H7 (cell line): Measurements from ENCODE around the gene ETDA. TPM values are rescaled to one million over a fixed set of nuclear protein-coding genes. Genes with fewer than 3 reads are reported as not detected.
"Not testable (repeated sequence)": the region's sequence is repeated elsewhere in the genome, so short reads cannot be mapped to it uniquely, and the experiment has no call there.

Source experiments
- DNase-seq: peaks from one replicate; pipeline ENCODE4 v3.0.0; 2012
- H3K27me3 ChIP-seq: 2 replicates; pipeline ENCODE4 v1.6.0; 2011; ENCODE audit warnings: mild to moderate bottlenecking, low read length; ENCODE audit not compliant: control insufficient read depth, insufficient read depth
- H3K36me3 ChIP-seq: replicated peaks from 2 replicates; pipeline ENCODE4 v1.5.1; 2011; ENCODE audit warnings: low read length; ENCODE audit not compliant: control insufficient read depth, insufficient read depth
- H3K4me3 ChIP-seq: 2 replicates; pipeline ENCODE4 v1.5.1; 2011; ENCODE audit warnings: low read depth, mild to moderate bottlenecking, control low read depth, low read length, moderate library complexity; ENCODE audit not compliant: insufficient read depth
- total RNA-seq: library from RNA; depleted of rRNA; stranded (reverse); fragments of >200 nt; shearing (Covaris generic); gene quantifications from 2 replicates; pipeline ENCODE4 v1.2.3, GENCODE V29; 2014; rRNA removed

Gene ETDA
- total RNA-seq, result not detected in 2 replicates

DNA sequence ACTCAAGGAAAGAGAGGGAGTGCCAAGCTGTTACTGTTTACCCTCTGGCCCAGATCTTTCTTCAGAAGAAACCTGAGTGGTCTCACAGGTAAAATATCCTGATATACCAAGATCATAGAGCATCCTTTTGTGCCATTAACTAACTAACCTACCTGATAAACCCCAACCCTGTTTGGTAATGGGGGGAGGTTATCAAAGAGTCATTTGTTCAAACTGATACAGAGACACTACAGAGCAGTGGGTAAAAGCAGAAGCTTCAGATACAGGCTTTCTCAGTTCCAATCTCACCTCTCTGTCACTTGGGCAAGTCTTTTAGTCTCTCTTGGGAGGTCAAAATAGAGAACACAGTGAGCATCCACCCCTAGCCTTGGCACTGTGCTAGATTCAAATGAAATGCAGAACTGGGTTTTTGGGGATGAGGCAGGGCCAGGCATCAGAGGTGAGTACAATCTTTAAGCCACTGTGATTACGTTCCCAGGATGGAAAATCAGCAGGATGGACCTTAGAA, at the start of gene ETDA:
Gene ETDA (plus strand): TSS at position 51 of the 508 bp plus-strand sequence. CDS start 1,216 bp downstream, outside the sequence.
- H3K36me3 ChIP-seq, H3K27me3 ChIP-seq, DNase-seq, H3K4me3 ChIP-seq: not testable (repeated sequence)

DNA sequence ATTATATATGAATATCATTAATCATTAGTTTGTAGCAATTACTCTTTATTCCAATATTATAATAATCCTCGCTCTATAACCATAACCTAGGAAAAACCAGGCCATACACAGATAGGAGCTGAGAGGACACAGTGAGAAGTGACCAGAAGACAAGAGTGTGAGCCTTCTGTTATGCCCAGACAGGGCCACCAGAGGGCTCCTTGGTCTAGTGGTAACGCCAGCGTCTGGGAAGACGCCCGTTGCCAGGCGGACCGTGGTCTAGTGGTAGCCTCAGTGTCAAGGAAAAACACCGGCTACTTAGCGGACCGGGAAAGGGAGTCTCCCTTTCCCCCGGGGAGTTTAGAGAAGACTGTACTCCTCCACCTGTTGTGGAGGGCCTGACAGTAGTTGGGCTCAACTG, 45.4 kb upstream of the ETDA start:
- not testable (repeated sequence) for H3K4me3 ChIP-seq, H3K36me3 ChIP-seq, DNase-seq, H3K27me3 ChIP-seq

DNA sequence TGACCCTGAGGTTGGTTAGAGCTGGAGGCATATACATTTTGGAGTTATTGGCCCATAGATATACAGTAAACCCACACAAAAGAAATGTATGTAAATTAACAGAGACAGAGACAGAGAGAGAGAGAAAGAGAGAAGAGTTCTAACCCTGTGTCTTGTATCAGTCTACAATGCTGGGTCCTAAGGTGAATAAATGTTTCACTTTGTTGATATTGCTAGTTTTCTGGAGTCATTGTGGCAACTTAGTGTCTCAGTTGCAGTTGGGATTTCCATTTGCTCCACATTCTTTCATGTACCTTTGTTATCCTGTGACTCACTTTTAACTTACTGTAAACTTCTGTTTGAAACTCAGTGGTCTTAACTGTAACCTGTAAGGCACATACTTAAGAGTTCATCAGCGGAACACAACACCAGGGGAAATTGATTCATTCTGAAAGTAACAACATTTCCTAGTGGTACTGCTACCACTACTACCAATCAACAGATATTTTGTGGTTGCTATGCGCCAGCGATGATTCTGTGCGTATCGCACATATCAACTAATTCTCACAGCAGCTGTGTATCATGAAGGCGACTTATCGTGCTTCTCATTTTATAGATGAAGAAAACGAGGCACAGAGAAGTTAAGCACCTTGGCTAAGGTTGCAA, 38.5 kb upstream of the ETDA start:
- no peaks in the 10 kb centered on the region; the same call in 1 of the 2 replicates for H3K27me3 ChIP-seq
- H3K4me3 ChIP-seq, result no peak overlapping the region
- no peaks in the 10 kb centered on the region for H3K36me3 ChIP-seq
- no peak for DNase-seq

DNA sequence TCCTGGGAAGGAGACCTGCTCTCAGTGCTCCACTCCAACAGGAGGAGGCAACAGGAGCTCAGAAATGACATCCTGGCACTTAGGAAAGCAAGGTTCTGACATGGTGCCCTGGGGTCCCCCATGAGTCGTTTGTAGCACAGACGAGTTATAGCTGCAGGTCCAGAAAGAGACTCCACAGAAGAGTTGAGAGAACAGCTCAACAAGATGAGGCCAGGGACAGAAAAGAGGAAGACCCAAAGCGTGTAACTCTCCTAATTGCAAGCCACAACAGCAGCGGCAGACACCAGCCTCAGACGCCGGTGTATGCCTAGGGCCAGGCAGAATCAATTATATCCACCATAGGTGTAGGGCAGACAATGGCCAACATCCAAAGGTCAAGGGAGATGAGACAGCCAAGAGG, 5.9 kb upstream of the ETDA start:
- H3K4me3 ChIP-seq, DNase-seq, H3K27me3 ChIP-seq, H3K36me3 ChIP-seq: not testable (repeated sequence)

DNA sequence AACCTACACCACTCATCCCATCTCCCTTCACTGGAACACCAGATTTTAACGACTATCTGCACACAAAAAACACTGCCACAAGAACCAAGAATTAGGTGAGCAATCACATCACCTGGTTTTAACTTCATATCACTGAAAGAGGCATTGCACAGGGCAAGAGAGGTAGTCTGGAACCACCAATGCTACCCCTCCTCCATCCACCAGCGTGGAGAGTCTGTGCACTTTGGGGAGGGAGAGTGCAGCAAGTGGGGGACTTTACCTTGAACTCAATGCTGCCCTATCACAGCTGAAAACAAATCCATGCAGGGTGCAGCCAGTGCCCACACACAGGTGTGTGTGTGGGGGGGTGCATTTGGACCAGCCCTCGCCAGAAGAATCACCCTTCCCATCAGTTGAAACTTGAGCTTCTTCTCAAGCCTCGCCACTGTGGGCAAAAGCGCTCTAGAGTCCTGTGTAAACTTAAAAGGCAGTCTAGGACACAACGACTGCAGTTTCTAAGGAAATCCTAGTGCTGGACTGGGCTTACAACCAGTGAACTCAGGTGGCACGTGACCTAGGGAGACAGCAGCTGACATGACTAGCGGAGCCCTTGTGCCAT, 4.3 kb downstream of the ETDA start:
- not testable (repeated sequence) for H3K4me3 ChIP-seq, H3K27me3 ChIP-seq, H3K36me3 ChIP-seq, DNase-seq

DNA sequence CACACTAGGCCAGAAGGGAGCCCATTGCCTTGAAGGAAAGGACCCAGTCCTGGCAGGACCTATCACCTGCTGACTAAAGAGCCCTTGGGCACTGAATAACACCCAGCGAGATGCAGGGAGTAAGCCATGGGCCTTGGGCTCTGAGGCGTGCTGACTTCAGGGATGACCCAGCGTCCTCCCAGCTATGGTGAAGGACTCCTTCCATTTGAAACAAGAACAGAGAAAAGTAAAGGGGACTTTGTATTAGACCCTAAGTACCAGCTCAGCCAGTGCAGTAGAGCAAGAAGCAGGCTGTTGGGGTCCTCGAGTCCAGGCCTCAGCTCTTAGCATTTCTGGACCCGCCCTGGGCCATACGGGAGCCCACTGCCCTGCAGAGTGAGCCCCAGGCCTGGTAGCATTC, 5.1 kb downstream of the ETDA start:
- DNase-seq, result no peak
- H3K4me3 ChIP-seq, result no peak overlapping the region

DNA sequence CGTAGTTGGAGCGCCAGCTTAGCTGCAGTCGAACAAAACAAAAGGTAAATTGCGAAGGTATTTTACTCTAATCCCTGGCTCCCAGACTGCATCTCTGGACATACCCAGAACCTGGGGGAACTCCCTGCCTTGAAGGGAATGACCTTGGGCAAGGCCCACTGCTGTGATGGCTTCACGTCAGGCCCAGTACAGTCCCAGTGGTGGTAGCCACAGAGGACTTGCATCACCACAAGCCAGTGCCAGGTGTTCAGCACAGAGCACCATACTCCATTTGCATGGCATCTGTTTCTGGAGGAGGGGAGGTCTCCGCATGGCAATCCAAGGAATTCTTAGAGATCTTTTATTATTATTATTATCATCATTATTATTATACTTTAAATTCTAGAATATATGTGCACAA, 5.6 kb downstream of the ETDA start:
- H3K27me3 ChIP-seq, result no peaks in the 10 kb centered on the region
- no peaks in the 10 kb centered on the region for H3K36me3 ChIP-seq
- no peak for DNase-seq
- H3K4me3 ChIP-seq, result no peak overlapping the region

More for the DNA sequence above, 5.1 kb downstream of the ETDA start:
- Histone ChIP-seq H3K36me3 (no peaks in the 10 kb centered on the region), H3K27me3 (no peaks in the 10 kb centered on the region)

DNA sequence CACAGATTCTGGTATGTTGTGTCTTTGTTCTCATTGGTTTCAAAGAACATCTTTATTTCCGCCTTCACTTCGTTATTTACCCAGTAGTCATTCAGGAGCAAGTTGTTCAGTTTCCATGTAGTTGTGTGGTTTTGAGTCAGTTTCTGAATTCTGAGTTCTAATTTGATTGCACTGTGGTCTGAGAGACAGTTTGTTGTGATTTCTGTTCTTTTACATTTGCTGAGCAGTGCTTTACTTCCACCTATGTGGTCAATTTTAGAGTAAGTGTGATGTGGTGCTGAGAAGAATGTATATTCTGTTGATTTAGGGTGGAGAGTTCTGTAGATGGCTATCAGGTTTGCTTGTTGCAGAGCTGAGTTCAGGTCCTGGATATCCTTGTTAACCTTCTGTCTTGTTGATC, 9.1 kb downstream of the ETDA start:
- not testable (repeated sequence) for DNase-seq, H3K4me3 ChIP-seq, H3K36me3 ChIP-seq

DNA sequence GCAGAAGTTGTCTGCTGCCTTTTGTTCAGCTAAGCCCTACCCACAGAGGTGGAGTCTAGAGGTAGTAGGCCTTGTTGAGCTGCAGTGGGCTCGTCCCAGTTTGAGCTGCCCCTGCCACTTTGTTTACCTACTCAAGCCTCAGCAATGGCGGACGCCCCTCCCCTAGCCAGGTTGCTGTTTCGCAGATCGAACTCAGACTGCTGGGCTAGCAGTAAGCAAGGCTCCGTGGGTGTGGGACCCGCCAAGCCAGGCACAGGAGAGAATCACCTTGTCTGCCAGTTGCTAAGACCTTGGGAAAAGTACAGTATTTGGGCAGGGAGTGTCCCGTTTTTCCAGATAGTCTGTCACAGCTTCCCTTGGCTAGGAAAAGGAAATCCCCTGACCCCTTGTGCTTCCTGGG, 11.5 kb downstream of the ETDA start:
- not testable (repeated sequence) for H3K36me3 ChIP-seq, H3K27me3 ChIP-seq, DNase-seq, H3K4me3 ChIP-seq

More for the DNA sequence above, 9.1 kb downstream of the ETDA start:
- H3K27me3 ChIP-seq, result not testable (repeated sequence)

DNA sequence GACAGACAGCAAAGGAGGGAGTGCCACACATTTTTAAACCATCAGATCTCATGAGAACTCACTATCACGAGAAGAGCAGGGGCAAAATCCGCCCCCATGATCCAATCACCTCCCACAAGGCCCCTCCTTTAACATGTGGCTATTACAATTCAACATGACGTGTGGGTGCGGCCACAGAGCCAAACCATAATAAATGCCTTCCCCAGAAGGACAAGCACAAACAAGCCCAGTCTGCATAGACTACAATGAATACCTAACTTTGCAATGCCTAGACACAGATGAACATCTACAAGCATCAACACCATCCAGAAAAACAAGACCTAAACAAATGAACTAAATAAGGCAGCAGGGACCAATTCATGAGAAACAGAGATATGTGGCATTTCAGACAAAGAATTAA, 12.3 kb downstream of the ETDA start:
- Histone ChIP-seq H3K4me3 (no peak overlapping the region), H3K27me3 (no peaks in the 10 kb centered on the region), H3K36me3 (no peaks in the 10 kb centered on the region)
- no peak for DNase-seq

DNA sequence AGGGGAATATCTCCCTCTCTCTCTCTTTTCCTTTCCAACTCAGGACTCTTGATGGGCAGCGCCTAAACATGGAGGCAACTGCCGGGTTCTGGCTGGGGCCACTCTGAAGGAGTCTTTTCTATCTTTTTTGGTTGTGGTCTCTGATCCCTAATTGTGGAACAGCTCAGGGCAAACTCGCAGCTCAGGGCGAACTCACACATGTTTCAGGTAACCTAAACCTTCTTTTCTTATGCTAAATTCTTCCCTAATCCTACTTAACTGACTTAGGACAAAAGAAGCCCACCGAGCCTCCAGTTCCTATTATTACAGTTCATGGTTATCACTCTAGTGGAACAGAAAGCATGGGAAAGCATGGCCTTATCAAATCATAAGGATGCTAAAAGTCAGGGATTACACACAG, 21.3 kb downstream of the ETDA start:
- Histone ChIP-seq H3K36me3 (no peaks in the 10 kb centered on the region), H3K27me3 (no peaks in the 10 kb centered on the region), H3K4me3 (no peak overlapping the region)
- peak; percentile 24 for DNase-seq

DNA sequence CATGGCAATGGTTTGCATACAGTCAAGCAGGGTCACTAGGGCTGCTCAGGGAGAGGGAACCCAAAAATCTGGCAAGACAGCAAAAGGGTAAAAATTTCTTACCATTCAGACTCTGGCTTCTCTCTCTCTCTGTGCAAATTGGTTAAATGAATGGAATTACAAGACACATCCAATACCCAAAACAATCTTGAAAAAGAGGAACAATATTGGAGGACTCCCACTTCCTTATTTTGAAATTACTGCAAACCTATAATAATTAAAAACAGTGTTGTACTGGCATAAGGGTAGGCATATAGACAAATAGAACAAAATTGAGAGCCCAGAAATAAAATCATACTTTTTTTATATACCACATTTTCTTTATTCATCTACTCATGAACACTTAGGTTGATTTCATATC, 24.1 kb downstream of the ETDA start:
- DNase-seq, result no peak
- Histone ChIP-seq H3K27me3 (no peaks in the 10 kb centered on the region), H3K4me3 (no peak overlapping the region), H3K36me3 (no peaks in the 10 kb centered on the region)

DNA sequence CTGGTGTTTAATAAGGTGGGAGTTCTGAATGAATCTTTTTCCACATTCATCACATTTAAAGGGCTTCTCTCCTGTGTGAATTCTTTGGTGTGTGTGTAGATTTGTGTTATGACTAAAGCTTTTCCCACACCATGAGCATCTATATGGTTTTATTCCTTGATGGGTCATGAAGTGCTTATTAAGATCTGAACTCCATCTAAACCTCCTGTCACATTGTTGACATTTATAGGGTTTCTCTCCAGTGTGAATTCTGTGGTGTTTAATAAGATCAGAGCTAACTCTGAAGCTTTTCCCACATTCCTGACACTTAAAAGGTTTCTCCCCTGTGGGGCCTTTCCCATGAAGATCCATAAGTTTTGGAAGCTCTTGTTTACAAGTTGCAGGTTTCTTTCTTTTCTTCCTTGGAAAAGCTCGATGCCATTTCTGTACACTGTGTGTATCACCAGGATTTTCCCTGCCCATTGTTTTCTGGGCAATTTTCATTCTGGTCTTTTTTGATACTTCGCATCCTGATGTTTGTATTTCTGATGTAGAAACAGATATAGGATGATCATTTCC, 35.5 kb downstream of the ETDA start:
- no peak for DNase-seq
- no peaks in the 10 kb centered on the region for H3K27me3 ChIP-seq
- H3K36me3 ChIP-seq, result no peaks in the 10 kb centered on the region
- no peak overlapping the region for H3K4me3 ChIP-seq

DNA sequence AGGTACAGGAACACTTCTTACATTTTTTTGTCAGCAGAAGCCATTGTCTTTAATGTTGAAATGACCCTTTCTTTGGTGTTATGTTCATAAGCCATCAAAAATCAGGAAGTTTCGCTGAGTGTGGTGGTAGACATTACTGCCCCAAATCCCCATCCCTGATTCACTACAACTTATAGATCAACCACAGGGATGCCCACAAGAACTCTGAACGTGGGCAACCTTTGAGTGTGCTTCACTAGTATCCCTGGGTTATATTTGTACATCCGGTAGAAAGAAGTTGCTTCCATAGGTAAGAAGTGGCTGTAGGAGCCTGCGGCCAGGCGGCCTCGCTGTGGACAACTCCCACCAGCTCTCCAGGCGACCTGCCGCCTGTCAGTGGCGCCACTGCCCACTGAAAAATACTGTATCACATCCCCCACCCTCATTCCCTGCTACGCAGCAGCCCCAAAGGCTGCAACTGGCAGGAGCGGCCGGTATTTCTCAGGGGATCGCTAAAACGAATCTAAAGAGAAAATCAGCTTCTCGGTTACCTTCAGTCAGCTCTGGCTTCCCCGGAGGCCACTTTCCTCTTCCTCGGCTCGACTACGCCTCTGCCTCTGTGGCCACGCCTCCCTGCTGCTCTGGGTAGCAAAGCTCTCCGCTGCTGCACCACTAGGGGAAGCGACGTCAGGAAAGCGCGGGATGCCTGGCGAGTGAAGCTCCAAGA, 43.5 kb downstream of the ETDA start:
- H3K27me3 ChIP-seq, result peaks cover 7% of the 10 kb centered on the region; the same call in 1 of the 2 replicates
- no peaks in the 10 kb centered on the region for H3K36me3 ChIP-seq
- peak overlapping the region; percentile 39 for H3K4me3 ChIP-seq
- DNase-seq, result peak; percentile 48

DNA sequence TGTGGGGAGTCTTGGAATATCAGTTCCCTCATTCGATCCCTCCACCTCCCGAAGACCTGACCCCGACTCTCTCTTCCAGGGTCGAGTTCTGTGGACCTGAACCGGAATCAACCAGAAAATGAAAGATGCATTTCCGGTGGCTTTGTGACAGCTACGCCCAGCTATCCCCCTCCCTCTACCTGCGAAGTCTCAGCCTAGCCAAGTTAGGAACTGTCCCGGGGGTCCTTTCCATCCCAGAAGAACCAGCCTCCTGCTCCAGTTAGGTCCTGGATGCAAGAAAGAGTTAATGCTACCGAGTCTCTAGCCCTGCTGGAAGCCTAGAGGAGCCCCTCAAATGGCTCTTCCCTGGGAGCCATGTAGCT, 44.1 kb downstream of the ETDA start:
- Histone ChIP-seq H3K4me3 (peak overlapping the region; percentile 39), H3K27me3 (peaks cover 7% of the 10 kb centered on the region; the same call in 1 of the 2 replicates), H3K36me3 (no peaks in the 10 kb centered on the region)
- no peak for DNase-seq
